Stimulated activated CD8-positive, alpha-beta memory T cell treated with anti-CD3 and anti-CD28 coated beads, Interleukin-15, amount 100 ng/mL, for 4 hours (primary cell): ENCODE results near the gene TOX3.

Source experiments
- DNase-seq, 2 donors: peaks; one replicate each; pipeline ENCODE4 v3.0.0-alpha.2; 2020; ENCODE audit warnings: low read depth in 2 of 2

Gene TOX3

GRCh38 chr16:52398021-52398420, 148.9 kb downstream of the TOX3 start:
- DNase-seq = no peak

- DNase-seq = no peak
These were observed 153.5 kb downstream of the TOX3 start for GRCh38 chr16:52393448-52393847.

GRCh38 chr16:52389045-52389444, 157.9 kb downstream of the TOX3 start:
- no peak for DNase-seq
